Measurements from ENCODE around the gene MPI.
"Not testable (repeated sequence)": the region's sequence is repeated elsewhere in the genome, so short reads cannot be mapped to it uniquely, and the experiment has no call there.

MPI gene

GRCh38 chr15:74864296-74864695 lies 25.5 kb upstream of the MPI start:
- no peak for DNase-seq

- no peak for DNase-seq
Measured at GRCh38 chr15:74865316-74865715, 24.5 kb upstream of the MPI start.

GRCh38 chr15:74866090-74866489 lies 23.8 kb upstream of the MPI start:
- DNase-seq: no peak

GRCh38 chr15:74867466-74868038 lies 22.3 kb upstream of the MPI start:
- no peak for DNase-seq

- no peak for DNase-seq
Measured at GRCh38 chr15:74868059-74868458, 21.8 kb upstream of the MPI start.

- no peak for DNase-seq
Measured at GRCh38 chr15:74869372-74869725, 20.5 kb upstream of the MPI start.

GRCh38 chr15:74869726-74870407 lies 20.0 kb upstream of the MPI start:
- DNase-seq: peak; percentile 67

- no peak for DNase-seq
Measured at GRCh38 chr15:74870436-74871215, 19.2 kb upstream of the MPI start.

- DNase-seq: no peak
Measured at GRCh38 chr15:74872702-74873035, 17.2 kb upstream of the MPI start.

GRCh38 chr15:74873036-74873755 lies 16.6 kb upstream of the MPI start, which contains the start of gene SCAMP2:
Gene SCAMP2 (minus strand): TSS chr15:74873365. CDS start chr15:74873255, 110 bp downstream.
- peak; percentile 96 for DNase-seq

GRCh38 chr15:74873756-74874424 lies 16.0 kb upstream of the MPI start:
- no peak for DNase-seq

- DNase-seq: no peak
Measured at GRCh38 chr15:74878273-74878672, 11.6 kb upstream of the MPI start.

- no peak for DNase-seq
Measured at GRCh38 chr15:74882528-74882927, 7.3 kb upstream of the MPI start.

GRCh38 chr15:74884428-74885223 lies 5.2 kb upstream of the MPI start:
- DNase-seq: no peak

GRCh38 chr15:74885461-74885860 lies 4.4 kb upstream of the MPI start:
- no peak for DNase-seq

GRCh38 chr15:74887537-74888193 lies 2.2 kb upstream of the MPI start:
- not testable (repeated sequence) for DNase-seq

GRCh38 chr15:74888716-74889115 lies 1.1 kb upstream of the MPI start:
- DNase-seq: no peak

GRCh38 chr15:74889390-74889882 lies 406 bp upstream of the MPI start:
- peak; percentile 73 for DNase-seq

- no peak for DNase-seq
Measured at GRCh38 chr15:74890665-74890960, 771 bp downstream of the MPI start.

- DNase-seq: no peak
Measured at GRCh38 chr15:74891469-74891868, 1.6 kb downstream of the MPI start.

- DNase-seq: no peak
Measured at GRCh38 chr15:74892313-74892712, 2.5 kb downstream of the MPI start.

GRCh38 chr15:74892931-74893330 lies 3.1 kb downstream of the MPI start:
- DNase-seq: no peak

All from left hindlimb (tissue), 1 donor.